SH-SY5Y (cell line): ENCODE data around the gene HPCAL1.

Experiments used
- GATA2 ChIP-seq: IDR thresholded peaks from 2 replicates; pipeline ENCODE4 v1.6.1; 2011; ENCODE audit warnings: mild to moderate bottlenecking, low read depth, low read length
- GATA3 ChIP-seq: IDR thresholded peaks from 2 replicates; pipeline ENCODE4 v1.6.1; 2011; ENCODE audit warnings: low read depth, mild to moderate bottlenecking, low read length, moderate library complexity

The HPCAL1 gene

DNA sequence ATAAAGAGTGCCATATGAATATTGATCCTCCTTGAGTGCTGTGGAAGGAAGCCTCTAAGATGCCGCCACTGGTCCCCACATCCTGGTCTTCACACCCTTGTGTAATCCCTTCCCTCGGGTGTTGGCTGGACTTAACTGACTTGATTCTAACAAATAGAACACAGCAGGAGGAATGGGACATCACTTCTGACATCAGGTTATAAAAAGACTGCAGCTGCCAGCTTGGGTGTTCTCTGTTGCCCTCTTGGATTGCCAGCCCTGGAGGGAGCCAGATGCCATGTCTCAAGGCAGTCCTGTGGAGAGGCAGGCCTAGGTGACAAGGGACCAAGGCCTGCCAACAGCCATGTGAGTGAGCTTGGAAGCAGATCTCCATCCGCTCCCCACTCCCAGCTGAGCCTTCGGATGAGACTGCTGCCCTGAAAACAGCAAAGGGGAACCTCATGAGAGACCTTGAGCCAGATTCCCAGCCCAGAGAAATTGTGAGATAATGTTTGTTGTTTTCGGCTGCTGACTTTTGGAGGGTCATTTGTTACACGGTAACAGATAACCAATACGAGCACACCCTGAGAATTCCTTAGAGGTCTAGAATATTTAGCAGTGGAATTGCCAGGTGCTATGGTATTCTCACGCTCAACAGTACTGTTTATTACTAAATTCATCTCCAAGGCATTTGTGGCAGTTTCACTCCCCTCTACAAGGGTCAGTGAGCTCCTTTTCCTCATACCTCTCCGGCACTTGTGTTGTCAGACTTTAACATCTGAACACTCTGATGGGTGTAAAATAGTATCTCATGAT is 32.5 kb downstream of the HPCAL1 start:
- TF ChIP-seq GATA3 (no peak), GATA2 (no peak)

DNA sequence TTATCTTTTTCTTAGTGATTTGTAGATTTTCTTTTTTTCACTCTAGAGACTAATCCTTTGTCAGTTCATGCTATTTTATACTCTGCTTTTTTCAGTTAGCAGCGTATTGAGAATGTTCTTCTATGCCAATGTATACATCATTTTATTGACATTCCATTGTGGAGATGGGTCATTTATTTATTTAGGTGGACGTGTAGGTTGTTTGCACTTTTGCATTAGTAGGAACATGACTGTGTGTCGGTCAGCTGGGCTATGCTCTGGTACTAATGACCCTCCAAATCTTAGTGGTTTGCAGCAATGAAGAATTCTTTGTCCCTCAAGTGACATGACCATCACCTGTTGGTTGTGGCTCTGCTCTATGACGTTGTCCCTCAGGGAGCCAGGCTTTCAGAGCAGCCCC is 33.6 kb downstream of the HPCAL1 start:
- TF ChIP-seq GATA2 = no peak
- TF ChIP-seq GATA3 = no peak

DNA sequence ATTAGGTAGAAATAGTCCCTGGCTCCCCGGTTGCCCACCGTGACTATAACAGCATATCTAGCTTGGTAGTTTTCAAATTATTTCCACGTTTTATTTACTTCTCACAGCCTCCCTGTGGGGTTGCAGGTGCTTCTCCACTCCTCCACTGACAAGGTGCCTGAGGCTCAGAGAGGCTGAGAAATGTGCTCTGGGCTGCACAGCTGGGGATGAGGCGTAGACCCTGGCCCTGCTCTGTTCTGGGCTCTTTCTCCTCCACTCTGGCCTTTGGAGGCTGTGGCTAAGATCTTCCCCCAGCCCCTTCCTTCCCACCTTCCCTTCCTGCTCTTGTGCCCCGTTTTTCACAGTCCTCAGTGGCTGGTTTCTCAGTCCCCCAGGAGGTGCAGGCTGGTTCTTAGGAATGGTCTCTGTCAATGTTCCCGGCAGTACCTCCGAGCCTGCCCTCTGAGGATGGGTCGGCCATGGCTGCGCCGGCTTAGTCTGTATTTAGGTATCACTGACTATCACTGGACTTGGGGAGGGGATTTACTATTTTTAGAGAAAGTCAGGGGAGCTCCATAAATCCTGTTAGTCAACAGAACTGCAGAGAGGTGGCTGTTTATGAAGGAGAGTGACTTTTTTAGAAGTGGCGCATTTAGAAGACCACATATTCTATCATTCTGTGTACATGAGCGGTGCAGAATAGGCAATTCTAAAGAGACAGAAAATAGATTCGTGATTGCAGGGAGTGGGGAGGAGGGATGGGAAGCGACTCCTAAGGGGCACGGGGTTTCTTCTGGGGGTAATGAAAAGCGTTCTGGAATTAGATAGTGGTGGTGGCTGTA is 35.0 kb downstream of the HPCAL1 start:
- TF ChIP-seq GATA2 (no peak), GATA3 (no peak)

DNA sequence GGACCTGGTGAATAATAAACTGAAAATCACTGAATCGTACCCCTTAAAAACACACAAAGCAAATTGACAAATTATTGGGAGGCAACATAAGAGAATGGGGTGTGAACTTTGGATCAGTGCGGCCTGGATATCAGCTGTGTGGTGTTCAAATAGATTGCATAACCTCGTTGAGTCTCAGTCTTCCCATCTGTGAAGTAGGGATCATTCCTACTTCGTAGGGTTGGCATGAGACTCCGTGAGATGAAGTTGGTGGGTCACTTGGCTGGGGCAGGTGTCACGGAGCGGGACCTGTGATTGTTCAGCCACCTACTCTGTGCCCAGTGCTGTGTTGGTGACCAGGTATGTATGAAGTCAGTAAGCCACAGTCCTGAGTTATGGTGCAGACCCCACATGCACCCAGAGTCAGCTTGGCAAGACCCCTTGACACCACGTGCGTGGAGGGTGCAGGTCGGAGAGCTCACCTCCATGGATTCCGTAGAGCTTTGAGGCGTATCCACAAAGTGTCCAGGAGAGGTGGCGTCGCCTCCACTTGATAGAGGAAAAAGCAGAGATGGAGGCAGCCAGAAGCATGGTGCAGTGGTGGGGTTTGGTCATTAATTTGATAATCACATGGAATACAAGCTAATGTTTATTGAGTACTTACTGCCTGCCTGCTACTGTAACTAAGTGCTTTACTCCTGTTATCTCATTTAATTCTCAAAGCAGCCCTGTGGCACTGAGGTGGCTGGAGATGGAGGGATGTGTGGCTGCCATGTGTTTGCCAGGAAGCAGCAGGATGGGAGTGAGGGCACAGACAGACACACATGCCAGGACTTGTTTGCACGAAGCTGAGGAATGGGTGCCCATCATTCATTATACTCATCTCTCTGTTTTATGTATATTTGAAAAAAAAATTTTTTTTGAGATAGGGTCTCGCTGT is 35.8 kb downstream of the HPCAL1 start:
- TF ChIP-seq GATA3 (no peak), GATA2 (peak; percentile 48; the same call in 1 of the 2 replicates)

DNA sequence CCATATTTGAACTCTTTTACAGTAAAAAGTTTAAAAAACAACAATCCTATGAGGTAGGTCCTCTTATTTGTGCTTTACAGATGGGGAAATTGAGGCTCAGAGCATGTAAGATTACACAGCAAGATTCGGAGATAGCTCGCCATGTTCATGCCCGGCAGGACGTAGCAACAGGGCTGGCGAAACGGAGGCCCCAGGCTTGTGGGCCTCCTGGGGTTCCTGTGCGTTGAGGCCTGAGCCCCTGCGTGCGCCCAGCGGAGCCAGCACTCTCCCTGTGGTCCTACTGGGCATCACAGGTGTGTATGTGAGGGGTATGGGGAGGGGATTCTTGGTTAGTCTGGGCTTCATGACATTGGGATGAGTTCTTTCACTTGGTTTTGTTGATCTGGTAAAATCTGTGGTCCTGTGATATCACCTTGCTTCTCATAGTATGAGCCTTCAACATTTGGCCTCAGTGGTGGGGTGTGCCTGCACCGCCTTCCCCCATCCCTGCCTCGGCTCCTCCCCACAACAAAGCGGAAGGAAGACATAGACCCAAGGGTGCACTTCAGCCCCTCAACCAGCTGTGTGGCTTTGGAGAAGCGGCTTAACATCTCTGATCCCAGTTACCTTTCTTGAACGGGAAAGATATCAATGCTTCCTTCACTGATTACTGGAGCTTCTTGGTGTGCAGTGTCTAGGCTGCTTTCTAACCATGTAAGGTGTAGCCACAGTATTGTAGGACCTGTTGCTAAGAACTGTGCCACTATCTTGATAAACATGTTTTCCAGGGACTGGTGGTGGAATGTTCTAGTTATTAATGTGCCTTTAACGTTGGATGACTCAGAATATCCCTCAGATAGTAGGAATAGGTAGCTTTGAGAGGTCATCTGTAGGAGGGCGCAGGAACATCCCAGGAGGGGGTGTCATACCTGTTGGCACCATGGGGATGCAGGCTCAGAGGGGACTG is 37.2 kb downstream of the HPCAL1 start:
- no peak for TF ChIP-seq GATA3
- TF ChIP-seq GATA2 = no peak

DNA sequence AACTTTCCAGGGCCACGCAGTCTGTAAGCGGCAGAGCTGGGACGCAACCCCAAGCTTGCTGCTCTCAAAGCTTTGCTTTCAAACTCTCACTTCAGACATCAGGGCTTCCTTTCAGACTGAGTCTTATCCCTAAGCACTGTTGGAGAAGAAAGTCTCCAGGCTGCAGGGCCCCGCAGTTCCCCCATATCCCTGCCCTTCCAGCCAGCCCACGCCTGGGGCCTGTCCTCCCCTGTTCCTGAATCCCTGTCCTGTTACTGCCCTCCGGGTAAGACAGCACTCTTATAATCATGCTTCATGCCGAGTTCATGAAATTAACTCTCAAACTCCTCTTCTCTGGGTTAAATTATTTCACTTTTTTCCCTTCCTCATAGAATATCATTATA is 37.9 kb downstream of the HPCAL1 start:
- TF ChIP-seq GATA3 = no peak
- TF ChIP-seq GATA2 = no peak

DNA sequence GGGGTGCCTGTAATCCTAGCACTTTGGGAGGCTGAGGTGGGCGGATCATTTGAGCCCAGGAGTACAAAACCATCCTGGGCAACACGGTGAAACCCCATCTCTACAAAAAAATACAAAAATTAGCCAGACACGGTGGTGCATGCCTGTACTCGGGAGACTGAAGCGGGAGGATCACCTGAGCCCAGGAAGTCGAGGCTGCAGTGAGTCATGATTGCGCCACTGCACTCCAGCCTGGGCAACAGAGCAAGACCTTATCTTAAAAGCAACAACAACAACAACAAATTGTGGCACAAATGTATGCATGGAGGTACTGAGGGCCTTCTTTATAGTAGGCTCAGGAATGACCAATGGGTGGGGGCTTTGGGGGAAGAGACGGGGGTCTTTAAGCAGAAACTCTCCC is 38.5 kb downstream of the HPCAL1 start:
- TF ChIP-seq GATA3 (no peak), GATA2 (no peak)

DNA sequence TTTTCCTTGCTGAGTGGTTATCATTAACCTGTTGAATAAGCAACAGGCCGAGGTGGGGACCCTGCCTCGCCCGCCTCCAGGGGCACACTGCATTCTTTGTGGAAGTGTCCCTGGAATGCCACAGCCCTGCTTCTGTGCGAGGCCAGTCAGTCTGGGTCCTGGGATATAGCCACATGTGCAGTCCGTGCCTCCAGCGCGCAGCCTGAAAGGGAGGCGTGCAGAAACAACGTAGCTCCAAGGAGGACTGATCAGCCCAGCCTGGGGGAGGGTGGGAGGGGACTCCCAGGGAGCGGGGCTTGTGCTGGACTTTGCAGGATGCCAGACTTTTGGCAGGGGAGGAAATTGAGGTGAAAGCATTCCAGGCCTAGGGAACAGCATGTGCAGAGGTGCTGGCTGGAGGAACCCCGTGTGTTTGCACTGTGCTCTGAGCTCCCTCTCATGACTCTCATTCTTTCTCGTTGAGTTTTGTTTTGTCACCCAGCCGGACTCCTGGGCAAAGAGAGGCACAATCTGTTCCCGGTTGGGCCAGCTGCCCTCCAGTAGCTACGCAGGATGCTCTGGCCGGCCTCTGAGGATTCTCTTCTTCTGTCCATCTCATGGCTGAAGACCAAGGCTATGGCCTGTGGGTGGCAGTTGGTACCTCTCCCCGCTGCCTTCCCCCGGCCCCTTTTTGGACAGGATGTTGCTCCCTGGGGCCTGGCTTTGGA is 39.7 kb downstream of the HPCAL1 start:
- TF ChIP-seq GATA2 = no peak
- TF ChIP-seq GATA3 = no peak

DNA sequence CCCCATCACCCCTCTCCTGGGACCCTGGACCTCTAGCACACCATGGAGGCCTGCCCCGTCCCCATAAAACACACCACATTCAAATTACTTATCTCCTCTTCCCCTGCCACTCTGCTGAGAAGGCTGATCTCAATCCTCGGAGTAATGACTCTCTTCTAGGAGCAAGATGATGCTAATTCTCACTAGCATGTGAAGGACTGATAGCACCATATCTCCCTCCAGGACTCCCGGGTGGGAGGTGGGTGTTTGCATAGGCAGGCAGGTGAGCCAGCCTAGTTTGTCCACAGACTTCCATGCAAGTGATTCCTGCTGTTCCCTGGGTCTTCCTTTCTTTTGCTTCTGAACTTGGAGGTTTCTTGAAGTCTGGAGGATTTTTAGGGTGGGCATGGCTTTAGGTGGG is 40.5 kb downstream of the HPCAL1 start:
- TF ChIP-seq GATA3 = no peak
- no peak for TF ChIP-seq GATA2

DNA sequence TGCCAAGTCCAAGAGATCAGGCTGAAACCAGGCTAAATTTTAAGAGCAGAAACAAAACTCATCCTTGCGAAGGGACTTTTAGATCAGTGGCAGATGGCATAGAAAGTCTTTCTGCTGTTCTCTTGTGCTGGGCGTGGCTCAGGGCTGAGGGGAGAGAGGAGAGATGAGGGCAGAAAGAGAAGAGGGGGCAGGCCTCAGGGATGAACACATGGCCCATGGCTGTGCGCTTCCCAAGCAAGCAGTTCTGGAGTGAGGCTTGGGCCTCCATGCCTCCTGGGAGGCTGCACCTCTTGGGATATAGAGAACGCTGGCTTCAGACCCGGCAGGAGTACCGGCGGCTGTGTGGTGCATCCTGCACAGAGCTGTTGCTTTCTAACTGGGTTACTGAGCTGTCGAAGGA is 41.0 kb downstream of the HPCAL1 start:
- TF ChIP-seq GATA2 (no peak), GATA3 (no peak)

DNA sequence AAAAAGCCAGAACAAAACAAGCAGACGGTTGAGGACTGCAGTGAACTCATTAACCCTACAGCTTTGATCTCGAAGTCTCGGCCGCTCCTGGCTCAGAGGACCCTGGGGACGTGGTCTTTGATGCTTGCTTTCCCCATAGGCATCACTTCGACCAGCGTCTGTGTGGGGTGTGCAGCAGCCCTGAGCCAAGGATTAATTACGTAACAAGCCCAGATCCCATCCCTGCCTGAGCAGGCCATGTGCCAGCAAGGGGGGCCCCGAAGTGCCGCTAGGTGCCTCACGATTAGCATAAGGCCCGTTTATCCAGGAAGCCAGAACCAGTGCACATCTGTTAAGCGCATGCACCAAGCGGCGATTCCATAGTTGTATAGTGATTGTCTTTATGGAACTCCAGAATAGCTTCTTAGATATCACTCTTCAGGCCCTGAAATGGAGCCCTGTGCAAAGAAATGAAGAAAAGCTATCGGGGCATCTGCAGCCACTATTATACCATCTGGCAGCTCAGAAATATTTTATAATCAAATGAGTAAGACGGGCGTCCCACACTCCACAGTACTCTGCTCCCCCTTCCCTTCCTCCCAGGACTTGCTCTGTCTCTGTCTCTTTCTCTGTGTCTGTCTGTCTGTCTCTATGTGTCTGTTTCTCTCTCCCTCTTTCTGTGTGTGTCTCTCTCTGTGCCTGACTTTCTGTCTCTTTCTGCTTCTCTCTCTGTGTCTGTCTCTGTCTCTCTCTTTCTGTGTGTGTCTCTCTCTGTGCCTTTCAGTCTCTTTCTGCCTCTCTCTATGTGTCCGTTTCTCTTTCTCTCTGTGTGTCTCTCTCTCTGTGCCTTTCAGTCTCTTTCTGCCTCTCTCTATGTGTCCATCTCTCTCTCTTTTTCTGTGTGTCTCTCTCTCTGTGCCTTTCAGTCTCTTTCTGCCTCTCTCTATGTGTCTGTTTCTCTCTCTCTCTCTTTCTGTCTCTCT is 41.7 kb downstream of the HPCAL1 start:
- TF ChIP-seq GATA3 = no peak
- peak; percentile 80 for TF ChIP-seq GATA2
